Esophagus squamous epithelium (tissue), 4 donors: ENCODE measurements around the gene WFDC5.

Experiments used
- CTCF ChIP-seq, 6 experiments: fragments of 450-650 bp in 4 of 6; fragments of 200-600 bp in 2 of 6; sonication (generic) in 2 of 6; IDR thresholded peaks; one replicate each; pipeline ENCODE4 v1.5.1; 2016 to 2019; ENCODE audit warnings: antibody characterized with exemption in 6 of 6, mild to moderate bottlenecking in 4 of 6, moderate library complexity in 4 of 6
- POLR2A ChIP-seq, 4 donors: fragments of 450-650 bp; IDR thresholded peaks; one replicate each; pipeline ENCODE4 v1.6.1; 2017; ENCODE audit warnings: antibody characterized with exemption in 4 of 4, mild to moderate bottlenecking in 4 of 4, moderate library complexity in 3 of 4

GRCh38 chr20:45111285-45111684 is 3.7 kb downstream of the WFDC5 start:
- no peak for TF ChIP-seq CTCF (IDR thresholded peaks at IDR 0.05)
- no peak for TF ChIP-seq POLR2A (IDR thresholded peaks at IDR 0.05)
